HG03521 (cell line): ENCODE measurements around the gene SNX6.
"Not testable (repeated sequence)": the region's sequence is repeated elsewhere in the genome, so short reads cannot be mapped to it uniquely, and the experiment has no call there.

Experiments
- ATAC-seq: cut with Tn5 transposase; IDR thresholded peaks from one replicate; pipeline ENCODE4 v1.9.1; 2021; ENCODE audit warnings: mild to moderate bottlenecking, moderate library complexity; ENCODE audit not compliant: unreplicated experiment

The SNX6 gene

GRCh38 chr14:34569750-34570149 lies 60.2 kb downstream of the SNX6 start:
- no peak for ATAC-seq

GRCh38 chr14:34568803-34569202 lies 61.1 kb downstream of the SNX6 start:
- ATAC-seq, result no peak

GRCh38 chr14:34562776-34563150 lies 67.2 kb downstream of the SNX6 start:
- no peak for ATAC-seq

- not testable (repeated sequence) for ATAC-seq
Measured at GRCh38 chr14:34562037-34562775, 67.7 kb downstream of the SNX6 start.

GRCh38 chr14:34556498-34556829 lies 73.5 kb downstream of the SNX6 start:
- ATAC-seq, result peak; percentile 46

- ATAC-seq, result peak; percentile 62
Measured at GRCh38 chr14:34555583-34556497, 74.1 kb downstream of the SNX6 start.

- ATAC-seq, result no peak
Measured at GRCh38 chr14:34554540-34555250, 75.3 kb downstream of the SNX6 start.

- ATAC-seq, result not testable (repeated sequence)
Measured at GRCh38 chr14:34549276-34549966, 80.5 kb downstream of the SNX6 start.

GRCh38 chr14:34548472-34548981 lies 81.4 kb downstream of the SNX6 start:
- ATAC-seq, result no peak

GRCh38 chr14:34547136-34547520 lies 82.8 kb downstream of the SNX6 start:
- ATAC-seq, result peak; percentile 37

- peak; percentile 64 for ATAC-seq
Measured at GRCh38 chr14:34546272-34547135, 83.4 kb downstream of the SNX6 start.

- ATAC-seq, result not testable (repeated sequence)
Measured at GRCh38 chr14:34540181-34541059, 89.5 kb downstream of the SNX6 start.

GRCh38 chr14:34539407-34540180 lies 90.4 kb downstream of the SNX6 start, which contains the start of gene EAPP:
Gene EAPP, minus strand, starts transcription at chr14:34539701. Its CDS starts 73 bp downstream, at chr14:34539628.
- ATAC-seq, result peak; percentile 98

GRCh38 chr14:34538871-34539406 lies 91.0 kb downstream of the SNX6 start:
- ATAC-seq, result no peak

GRCh38 chr14:34538096-34538495 lies 91.9 kb downstream of the SNX6 start:
- not testable (repeated sequence) for ATAC-seq

- no peak for ATAC-seq
Measured at GRCh38 chr14:34537677-34538009, 92.3 kb downstream of the SNX6 start.

GRCh38 chr14:34536951-34537676 lies 92.8 kb downstream of the SNX6 start:
- no peak for ATAC-seq
